Sciatic nerve (tissue), 2 donors: ENCODE data around the gene TXNRD2. TPM values are rescaled to one million over a fixed set of nuclear protein-coding genes. Genes with fewer than 3 reads are reported as not detected.

Experiments
- ATAC-seq: fragments of 200-7000 bp; cut with Tn5 transposase; one replicate; pipeline ENCODE4 v1.9.1; 2020; ENCODE audit warnings: mild to moderate bottlenecking, moderate library complexity
- DNase-seq: peaks from one replicate; pipeline ENCODE4 v3.0.0-alpha.2; 2020; ENCODE audit warnings: low spot score
- intact Hi-C: fragments of 100-400 bp; cut with DNase I; formaldehyde crosslinking; loops from one replicate; pipeline ENCODE4 v1.14.2; 2022
- total RNA-seq: library from RNA; stranded (reverse); fragmentation: NEBNext Ultra II Directional; extraction: Animal tissue kit (Norgen Biotek cat#: 25700); gene quantifications from one replicate; pipeline ENCODE4 v1.2.1, GENCODE V29; 2021
- donor health status: DM: no; HTN: no; CAD: no.
- donor health status: DM: no; HTN: no; CAD: no.

Gene TXNRD2
- total RNA-seq: 33.9 TPM

DNA sequence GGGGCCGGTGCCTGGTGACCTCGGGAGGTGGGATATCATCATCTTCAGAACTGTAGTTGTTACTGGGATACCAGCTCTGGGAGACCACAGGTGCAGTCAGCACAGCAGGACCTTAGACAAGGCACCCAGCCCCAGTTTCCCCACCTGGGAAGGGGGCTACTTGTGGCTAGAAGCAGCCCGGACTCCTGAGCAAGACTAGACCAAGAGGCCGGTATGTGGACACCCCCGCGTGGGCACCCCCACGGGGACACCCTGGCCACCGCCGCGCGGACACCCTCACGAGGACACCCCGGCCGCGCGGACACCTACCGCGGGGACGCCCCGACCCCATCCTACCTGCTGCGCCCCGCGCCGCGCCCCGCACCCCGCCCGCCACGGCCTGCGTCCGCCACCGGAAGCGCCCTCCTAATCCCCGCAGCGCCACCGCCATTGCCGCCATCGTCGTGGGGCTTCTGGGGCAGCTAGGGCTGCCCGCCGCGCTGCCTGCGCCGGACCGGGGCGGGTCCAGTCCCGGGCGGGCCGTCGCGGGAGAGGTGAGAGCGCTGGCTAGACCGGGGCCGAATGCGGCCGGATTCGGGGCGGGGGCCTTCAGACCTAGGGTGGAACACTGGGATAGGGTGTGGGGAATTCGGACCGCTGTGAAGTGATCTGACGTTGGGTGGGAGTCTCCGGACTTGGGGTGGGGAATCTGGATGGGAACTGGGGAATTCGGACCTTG lies at the start of gene TXNRD2, which contains the start of gene COMT:
TXNRD2 (minus strand) TSS at position 454 of the 718 bp plus-strand sequence; CDS start at position 439, 15 bp downstream.
COMT (plus strand) TSS at position 408 of the 718 bp plus-strand sequence. CDS start 20,755 bp downstream, outside the sequence.
- ATAC-seq (peak; percentile 81), DNase-seq (peak; percentile 82)
- intact Hi-C loops: no loop called here

DNA sequence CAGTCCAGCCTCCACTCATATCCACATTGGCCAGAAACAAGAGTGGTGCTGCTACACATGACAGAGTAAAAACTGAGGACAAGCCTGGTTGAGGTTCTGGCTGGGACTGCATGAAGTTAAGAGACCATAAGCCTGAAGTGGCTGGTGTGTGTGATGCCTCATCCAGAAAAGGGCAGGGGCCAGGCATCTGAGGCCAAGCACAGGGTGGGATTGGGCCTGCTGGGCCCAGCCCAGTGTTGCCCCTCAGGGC lies 49.7 kb upstream of the TXNRD2 start:
- ATAC-seq (no peak), DNase-seq (no peak)
- intact Hi-C loops: no loop called here

GRCh38 chr22:19990609-19991394 lies 49.2 kb upstream of the TXNRD2 start:
- no peak for ATAC-seq
- no peak for DNase-seq
- intact Hi-C loops: no loop called here

- ATAC-seq (no peak), DNase-seq (no peak)
- intact Hi-C loops: no loop called here
These were observed 48.6 kb upstream of the TXNRD2 start for GRCh38 chr22:19990188-19990587.

DNA sequence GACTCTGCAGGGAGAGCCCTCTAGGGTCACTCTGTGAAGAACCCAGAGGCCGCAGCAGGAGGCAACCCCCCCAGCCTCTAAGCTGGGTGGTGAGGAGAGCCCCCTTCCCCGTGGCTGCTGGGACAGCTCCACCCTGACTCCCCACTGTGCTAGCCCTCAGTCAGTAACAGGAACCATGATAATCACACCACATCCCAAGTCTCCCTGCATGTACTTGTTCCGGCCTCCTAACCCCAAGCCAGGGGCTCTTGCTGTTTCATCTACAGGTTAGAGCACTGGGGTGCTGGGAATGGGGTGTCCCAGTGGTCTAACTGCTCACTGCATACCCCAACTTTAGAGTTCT lies 48.1 kb upstream of the TXNRD2 start:
- ATAC-seq (no peak), DNase-seq (no peak)
- intact Hi-C loops: no loop called here

DNA sequence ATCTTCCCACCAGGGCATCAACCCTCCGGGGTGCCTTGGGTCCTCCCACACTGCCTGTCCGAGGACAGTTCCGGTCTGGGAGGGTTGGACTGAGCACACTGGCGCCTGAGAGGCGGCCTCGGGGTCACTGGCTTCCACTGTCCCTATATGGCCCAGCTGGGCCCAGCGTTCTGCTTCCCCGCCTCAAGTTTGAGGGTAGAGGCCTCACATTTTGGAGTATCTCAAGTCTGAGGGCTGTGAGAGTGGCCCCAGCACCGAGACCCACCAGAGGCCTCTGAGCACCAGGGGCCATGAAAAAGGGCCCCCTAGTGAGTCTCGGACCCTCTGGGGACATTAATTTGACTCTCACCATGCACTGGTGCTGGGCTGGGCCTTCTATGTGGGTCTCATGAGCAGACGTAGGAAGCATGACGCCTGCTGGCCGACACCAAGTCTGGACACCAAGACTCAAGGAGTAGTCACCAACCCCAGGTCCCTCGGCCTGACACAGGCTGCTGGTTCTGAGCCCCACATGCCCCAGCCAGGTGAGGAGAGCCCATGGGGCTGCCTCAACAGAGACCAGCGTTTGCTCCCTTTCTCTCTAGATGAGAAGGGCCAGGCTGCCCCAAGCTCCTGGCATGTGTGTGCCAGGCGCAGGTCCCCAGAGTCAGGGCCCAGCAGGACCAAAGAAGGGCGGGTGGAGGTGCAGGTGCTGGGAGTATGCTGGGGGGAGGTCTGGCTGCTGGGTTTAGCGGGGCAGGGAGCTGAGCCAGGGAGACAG lies 47.5 kb upstream of the TXNRD2 start:
- ATAC-seq: no peak
- DNase-seq: no peak
- intact Hi-C loops: no loop called here

- intact Hi-C loops: no loop called here
- DNase-seq: no peak
- ATAC-seq: no peak
These were observed 46.8 kb upstream of the TXNRD2 start for GRCh38 chr22:19988331-19988808.

- ATAC-seq (peak; percentile 11), DNase-seq (no peak)
- intact Hi-C loops: no loop called here
These were observed 46.0 kb upstream of the TXNRD2 start for GRCh38 chr22:19987394-19988306.

DNA sequence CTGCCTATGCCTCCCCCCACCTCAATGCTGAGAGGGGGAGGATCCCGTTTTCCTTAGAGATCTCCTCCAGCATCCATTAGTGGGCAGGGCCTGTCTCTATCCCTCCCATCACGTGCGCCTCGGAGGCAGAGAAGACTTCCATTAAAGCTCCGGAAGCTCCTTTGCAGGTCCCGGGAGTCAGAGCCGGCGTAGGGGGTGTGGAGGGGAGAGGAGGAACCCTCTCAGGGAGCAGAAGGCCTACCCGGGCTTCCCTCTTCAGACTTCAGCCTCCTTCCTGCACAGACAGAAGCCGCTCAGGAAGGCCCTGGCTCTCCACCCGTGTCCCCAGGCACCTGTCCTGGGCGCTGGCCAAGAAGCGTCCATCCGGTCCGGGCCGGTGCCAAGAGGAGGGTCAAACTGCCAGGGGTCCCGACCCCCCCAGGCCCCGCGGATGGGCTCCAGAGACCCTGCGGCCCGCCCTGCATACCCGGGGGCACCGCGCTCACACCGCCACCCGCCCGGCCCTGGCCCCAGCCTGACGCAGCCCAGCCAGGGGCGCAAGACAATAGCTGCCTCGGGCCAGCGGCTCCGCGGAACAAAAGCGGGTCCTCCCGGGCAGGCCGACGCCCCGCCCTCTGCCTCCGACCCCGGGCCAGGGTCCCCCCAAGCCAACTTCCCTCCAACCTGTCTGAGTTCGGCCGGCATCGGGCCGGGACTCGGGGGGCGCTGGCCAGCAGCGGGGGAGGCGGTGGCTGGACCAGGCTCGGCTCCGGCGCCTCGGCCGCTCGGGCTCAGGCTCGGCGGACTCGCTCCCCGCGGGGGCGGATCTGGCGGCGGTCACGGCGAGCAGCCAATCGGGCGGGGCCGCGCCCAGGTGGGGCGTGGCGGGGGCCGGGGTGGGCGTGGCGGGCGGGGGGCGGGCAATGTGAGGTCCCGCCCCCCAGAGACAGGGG lies 45.1 kb upstream of the TXNRD2 start:
- peak; percentile 80 for ATAC-seq
- DNase-seq: peak; percentile 89
- intact Hi-C loops: no loop called here

DNA sequence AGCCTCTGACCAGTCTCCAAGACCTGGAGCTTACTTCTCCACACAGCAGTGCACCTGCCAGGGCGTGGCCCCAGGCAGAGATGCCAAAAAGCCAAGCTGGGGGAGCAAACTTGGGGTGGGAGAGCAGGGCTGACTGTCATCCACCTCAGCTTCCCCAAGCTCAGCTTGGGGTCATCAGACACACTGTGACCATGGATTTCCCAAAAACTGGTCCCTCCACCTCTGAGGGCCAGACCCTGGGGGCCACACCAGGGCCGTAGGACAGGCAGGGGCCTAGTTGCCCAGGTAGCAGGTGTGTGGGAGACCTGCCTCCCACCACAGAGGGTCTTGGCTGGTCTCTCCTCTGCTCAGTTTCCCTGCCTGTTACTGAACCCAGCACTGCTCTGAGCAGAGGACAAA lies 44.4 kb upstream of the TXNRD2 start:
- no peak for DNase-seq
- intact Hi-C loops: no loop called here
- no peak for ATAC-seq

DNA sequence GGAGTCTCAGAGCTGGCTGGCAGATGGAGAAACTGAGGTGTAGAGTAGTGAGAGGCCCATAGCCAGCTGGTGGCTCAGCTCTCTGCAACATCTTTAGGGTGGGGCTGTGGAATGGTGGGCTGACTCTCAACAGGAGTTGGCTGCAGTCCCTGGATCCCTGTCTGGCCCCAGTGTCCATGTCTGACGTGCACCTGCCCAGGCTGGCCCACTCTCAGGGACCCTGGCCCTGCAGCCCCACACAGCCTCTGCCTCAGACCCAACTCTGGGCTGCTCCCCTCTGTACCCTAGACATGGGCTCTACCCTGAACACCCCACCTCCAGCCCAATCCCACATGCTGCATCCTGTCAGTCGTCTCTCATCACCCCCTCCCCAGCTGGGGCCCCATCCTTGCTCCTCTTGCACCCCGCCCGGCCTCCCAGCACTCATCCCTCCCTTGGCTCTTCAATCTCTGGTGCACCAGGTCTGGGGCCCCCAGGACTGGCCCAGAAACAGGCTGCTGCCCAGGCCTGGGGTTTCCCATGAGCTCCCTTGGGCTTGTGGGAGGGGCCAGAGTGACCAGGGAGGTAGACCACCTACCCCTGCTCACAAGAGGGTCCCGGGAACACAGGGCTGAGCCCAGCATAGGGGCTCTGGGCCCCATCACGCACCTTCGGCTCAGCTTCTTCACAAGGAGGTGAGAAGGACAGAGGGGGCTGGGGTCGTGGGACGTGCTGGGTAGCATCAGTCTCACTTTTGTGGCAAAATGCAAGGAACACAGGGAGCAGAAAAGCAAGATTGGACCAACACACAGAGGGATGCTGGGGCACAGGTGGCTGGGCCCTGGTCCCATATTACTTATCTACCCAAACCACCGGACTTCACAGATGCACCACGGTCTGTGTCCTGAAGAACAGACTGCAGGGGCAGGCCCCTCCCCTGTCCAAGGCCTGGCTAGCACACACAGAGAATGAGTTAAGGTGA lies 43.5 kb upstream of the TXNRD2 start:
- intact Hi-C loops: no loop called here
- ATAC-seq: no peak
- DNase-seq: no peak

DNA sequence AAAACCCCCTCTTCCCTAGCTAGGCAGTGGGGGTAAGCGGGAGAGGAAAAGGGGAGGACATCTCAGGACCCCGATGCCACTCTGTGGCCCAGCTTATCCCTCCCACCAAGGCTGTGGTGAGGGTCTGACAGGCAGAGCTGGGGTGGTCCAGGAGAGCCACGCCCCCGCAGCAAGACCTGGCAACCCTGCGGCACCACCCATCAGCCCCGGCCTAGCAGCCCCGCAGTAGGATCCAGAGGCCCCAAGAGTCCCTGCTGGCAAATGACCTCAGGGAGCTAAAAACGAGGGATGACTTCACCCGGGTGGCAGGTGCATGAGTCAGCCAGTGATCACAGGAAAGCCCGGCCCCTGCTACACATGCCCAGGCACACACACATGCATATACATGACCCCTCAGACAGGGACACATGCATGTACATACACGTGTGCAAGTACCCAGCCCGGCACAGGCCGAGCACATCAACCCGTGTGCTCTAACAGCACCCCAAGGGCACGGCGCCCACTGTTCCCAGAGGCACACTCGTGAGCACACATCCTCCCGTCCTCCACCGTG lies 42.7 kb upstream of the TXNRD2 start:
- DNase-seq (no peak), ATAC-seq (no peak)
- intact Hi-C loops: no loop called here

- intact Hi-C loops: no loop called here
- no peak for DNase-seq
- ATAC-seq: no peak
These were observed 42.1 kb upstream of the TXNRD2 start for GRCh38 chr22:19983741-19984140.

- intact Hi-C loops: no loop called here
- ATAC-seq: no peak
- no peak for DNase-seq
These were observed 41.5 kb upstream of the TXNRD2 start for GRCh38 chr22:19982991-19983578.

DNA sequence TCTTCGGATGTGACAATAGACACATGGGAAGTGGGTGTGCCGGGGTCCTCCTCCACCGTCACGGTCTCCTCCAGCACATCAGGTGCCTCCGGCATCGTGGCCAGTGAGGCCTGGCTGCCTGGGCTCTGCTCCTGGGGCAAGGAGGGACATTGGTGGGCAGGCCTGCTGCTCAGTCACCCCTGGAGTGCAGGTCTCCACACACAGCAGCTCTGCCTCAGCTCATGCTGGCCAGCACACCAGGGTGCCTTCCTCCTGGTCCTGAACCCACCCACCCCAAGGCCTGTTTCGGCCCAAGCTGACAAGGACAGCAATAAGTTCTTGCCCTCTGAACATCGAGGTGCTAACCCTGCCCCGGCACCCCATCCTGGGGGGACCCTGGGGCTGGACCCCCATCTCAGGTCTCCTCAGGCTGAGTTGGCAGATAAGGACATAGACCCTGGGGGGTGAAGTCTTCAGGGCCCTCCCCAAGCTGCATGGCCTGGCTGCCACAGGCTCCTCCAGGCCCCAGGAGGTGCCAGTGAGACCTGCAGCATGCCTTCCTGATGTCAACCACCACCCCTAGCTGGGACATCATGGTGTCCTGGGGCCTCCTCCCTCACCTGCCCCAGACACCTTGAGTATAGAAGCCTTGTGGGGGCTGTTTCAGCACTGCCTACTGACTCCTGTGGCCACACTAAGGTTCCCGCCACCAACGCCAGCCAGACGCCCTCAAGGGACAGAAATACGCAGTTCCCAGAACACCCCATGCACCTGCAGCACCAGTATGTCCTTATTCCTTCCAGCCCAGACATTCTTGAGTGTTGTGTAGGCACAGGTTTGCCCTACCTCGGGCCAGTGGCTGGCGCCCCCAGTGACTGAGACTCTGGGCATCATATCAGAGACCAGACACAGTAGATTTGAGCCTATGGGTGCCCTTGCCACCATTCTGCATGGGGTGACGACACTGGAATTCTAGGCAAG lies 40.6 kb upstream of the TXNRD2 start:
- DNase-seq (no peak), ATAC-seq (no peak)
- intact Hi-C loops: no loop called here
